ENCODE measurements around the gene NOTCH1. TPM values are rescaled to one million over a fixed set of nuclear protein-coding genes. Genes with fewer than 3 reads are reported as not detected.

The NOTCH1 gene
- total RNA-seq, 1 experiment from 2014 or later: 17.7 TPM

- Mint-ChIP-seq H3K9me3 (ENCODE audit: low read depth, unreplicated experiment) (no peaks in the 10 kb centered on the region), H3K4me1 (ENCODE audit: low read depth, unreplicated experiment) (no peaks in the 10 kb centered on the region), H3K27ac (ENCODE audit: unreplicated experiment) (no peak overlapping the region), H3K36me3 (ENCODE audit: insufficient read depth, unreplicated experiment) (no peaks in the 10 kb centered on the region), H3K4me3 (ENCODE audit: low read depth, unreplicated experiment) (no peak overlapping the region), H3K27me3 (ENCODE audit: unreplicated experiment) (no peaks in the 10 kb centered on the region)
- BruUV-seq (replicated peaks): no TSS peak
- intact Hi-C loops (cut with micrococcal nuclease; ENCODE audit: unreplicated experiment): no loop called here
- CTCF ChIA-PET: no interaction called here
- no peak for TF ChIP-seq CTCF (IDR thresholded peaks at IDR 0.05; ENCODE audit: unreplicated experiment)
- no peak for DNase-seq
Measured at GRCh38 chr9:136504512-136505348, 41.1 kb downstream of the NOTCH1 start.

- no TSS peak for BruUV-seq (replicated peaks)
- no peak overlapping the region for H3K27ac Mint-ChIP-seq (ENCODE audit: unreplicated experiment)
- no peaks in the 10 kb centered on the region for H3K9me3 Mint-ChIP-seq (ENCODE audit: low read depth, unreplicated experiment)
- CTCF ChIA-PET: no interaction called here
- intact Hi-C loops (cut with micrococcal nuclease; ENCODE audit: unreplicated experiment): no loop called here
- H3K36me3 Mint-ChIP-seq (ENCODE audit: insufficient read depth, unreplicated experiment): no peaks in the 10 kb centered on the region
- H3K4me1 Mint-ChIP-seq (ENCODE audit: low read depth, unreplicated experiment): no peaks in the 10 kb centered on the region
- TF ChIP-seq CTCF (IDR thresholded peaks at IDR 0.05; ENCODE audit: unreplicated experiment): no peak
- no peaks in the 10 kb centered on the region for H3K27me3 Mint-ChIP-seq (ENCODE audit: unreplicated experiment)
- DNase-seq: no peak
- no peak overlapping the region for H3K4me3 Mint-ChIP-seq (ENCODE audit: low read depth, unreplicated experiment)
Measured at GRCh38 chr9:136502940-136503550, 42.8 kb downstream of the NOTCH1 start.

DNA sequence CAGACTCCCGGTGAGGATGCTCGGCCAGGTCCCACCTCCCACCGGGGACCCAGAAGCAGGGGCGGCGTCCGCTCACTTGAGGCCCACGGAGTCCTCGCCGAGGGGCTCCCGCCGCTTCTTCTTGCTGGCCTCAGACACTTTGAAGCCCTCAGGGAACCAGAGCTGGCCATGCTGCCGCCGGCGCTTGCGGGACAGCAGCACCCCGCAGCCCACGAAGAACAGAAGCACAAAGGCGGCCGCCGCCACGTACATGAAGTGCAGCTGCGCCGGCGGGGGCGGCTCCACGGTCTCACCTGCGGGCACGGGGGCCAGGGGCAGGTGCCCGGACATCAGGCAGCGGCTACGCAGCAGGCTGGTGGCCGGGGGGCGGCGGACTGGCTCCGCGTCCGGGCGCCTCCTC, 43.7 kb downstream of the NOTCH1 start:
- H3K4me3 Mint-ChIP-seq (ENCODE audit: low read depth, unreplicated experiment): no peak overlapping the region
- no TSS peak for BruUV-seq (replicated peaks)
- no peaks in the 10 kb centered on the region for H3K9me3 Mint-ChIP-seq (ENCODE audit: low read depth, unreplicated experiment)
- no peaks in the 10 kb centered on the region for H3K27me3 Mint-ChIP-seq (ENCODE audit: unreplicated experiment)
- no peak for TF ChIP-seq CTCF (IDR thresholded peaks at IDR 0.05; ENCODE audit: unreplicated experiment)
- no peak overlapping the region for H3K27ac Mint-ChIP-seq (ENCODE audit: unreplicated experiment)
- no peaks in the 10 kb centered on the region for H3K4me1 Mint-ChIP-seq (ENCODE audit: low read depth, unreplicated experiment)
- CTCF ChIA-PET: no interaction called here
- H3K36me3 Mint-ChIP-seq (ENCODE audit: insufficient read depth, unreplicated experiment): no peaks in the 10 kb centered on the region
- DNase-seq: no peak
- intact Hi-C loops (cut with micrococcal nuclease; ENCODE audit: unreplicated experiment): no loop called here

- H3K27ac Mint-ChIP-seq (ENCODE audit: unreplicated experiment): no peak overlapping the region
- BruUV-seq (replicated peaks): no TSS peak
- intact Hi-C loops (cut with micrococcal nuclease; ENCODE audit: unreplicated experiment): no loop called here
- CTCF ChIA-PET: no interaction called here
- DNase-seq: no peak
- no peaks in the 10 kb centered on the region for H3K4me1 Mint-ChIP-seq (ENCODE audit: low read depth, unreplicated experiment)
- H3K4me3 Mint-ChIP-seq (ENCODE audit: low read depth, unreplicated experiment): no peak overlapping the region
- H3K27me3 Mint-ChIP-seq (ENCODE audit: unreplicated experiment): no peaks in the 10 kb centered on the region
- no peaks in the 10 kb centered on the region for H3K9me3 Mint-ChIP-seq (ENCODE audit: low read depth, unreplicated experiment)
- no peak for TF ChIP-seq CTCF (IDR thresholded peaks at IDR 0.05; ENCODE audit: unreplicated experiment)
- no peaks in the 10 kb centered on the region for H3K36me3 Mint-ChIP-seq (ENCODE audit: insufficient read depth, unreplicated experiment)
Measured at GRCh38 chr9:136501686-136502085, 44.2 kb downstream of the NOTCH1 start.
